Measurements from ENCODE around the gene GPR132.

- no peak for TF ChIP-seq MAX (IDR thresholded peaks at IDR 0.05; ENCODE audit: insufficient read depth, insufficient read length)
- no peak for TF ChIP-seq POLR2AphosphoS5 (IDR thresholded peaks at IDR 0.05; ENCODE audit: insufficient read depth, low read depth, low read length)
- TF ChIP-seq CTCF (IDR thresholded peaks at IDR 0.05; ENCODE audit: extremely low read depth in 1 of 2, insufficient read depth in 1 of 2, low read depth in 1 of 2, low read length in 2 of 2): no peak
- TF ChIP-seq EZH2 (IDR thresholded peaks at IDR 0.05; ENCODE audit: borderline replicate concordance, low read depth, low read length, severe bottlenecking): no peak
- no peak for TF ChIP-seq POLR2A (IDR thresholded peaks at IDR 0.05; ENCODE audit: low read depth, low read length)
- TF ChIP-seq FOS (IDR thresholded peaks at IDR 0.05; ENCODE audit: borderline replicate concordance, insufficient read depth, low read length): no peak
- no peak for TF ChIP-seq JUN (IDR thresholded peaks at IDR 0.05; ENCODE audit: borderline replicate concordance, insufficient read depth, insufficient read length, low read depth)
- TF ChIP-seq MYC (IDR thresholded peaks at IDR 0.05; ENCODE audit: low read depth, low read length): no peak
Measured at GRCh38 chr14:105083926-105084685, 18.9 kb upstream of the GPR132 start.
